Smooth muscle cell of the brain vasculature (primary cell): Measurements from ENCODE around the gene CEP55.
"Not testable (repeated sequence)": the region's sequence is repeated elsewhere in the genome, so short reads cannot be mapped to it uniquely, and the experiment has no call there.

ENCODE experiments used
- DNase-seq: peaks from one replicate; pipeline ENCODE4 v3.0.0-alpha.2; 2012; ENCODE audit warnings: low read depth, low spot score

Gene CEP55

GRCh38 chr10:93496322-93497041 is at the start of gene CEP55:
Gene CEP55 (plus strand): TSS chr10:93496612. CDS start chr10:93500052, 3,440 bp downstream.
- DNase-seq, result peak; percentile 79

DNA sequence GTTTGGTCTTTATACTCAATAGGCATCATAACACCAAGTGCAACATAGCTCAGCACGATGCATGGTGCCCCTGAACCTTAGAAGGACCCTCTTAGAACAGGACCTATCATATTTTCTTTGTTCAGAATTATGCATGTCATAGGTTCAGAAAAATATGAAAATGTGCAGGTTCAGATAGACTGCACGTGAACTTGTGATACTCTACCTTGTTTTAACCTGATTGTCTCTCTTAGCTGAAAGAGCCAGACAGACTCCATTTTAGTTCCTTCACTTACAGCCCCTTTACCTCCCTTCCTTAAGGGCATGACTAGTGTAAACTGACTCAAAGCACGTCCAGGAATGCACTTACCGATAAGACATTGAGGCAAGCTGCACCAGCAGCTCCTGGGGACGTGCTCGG is 49.4 kb upstream of the CEP55 start:
- DNase-seq, result no peak

DNA sequence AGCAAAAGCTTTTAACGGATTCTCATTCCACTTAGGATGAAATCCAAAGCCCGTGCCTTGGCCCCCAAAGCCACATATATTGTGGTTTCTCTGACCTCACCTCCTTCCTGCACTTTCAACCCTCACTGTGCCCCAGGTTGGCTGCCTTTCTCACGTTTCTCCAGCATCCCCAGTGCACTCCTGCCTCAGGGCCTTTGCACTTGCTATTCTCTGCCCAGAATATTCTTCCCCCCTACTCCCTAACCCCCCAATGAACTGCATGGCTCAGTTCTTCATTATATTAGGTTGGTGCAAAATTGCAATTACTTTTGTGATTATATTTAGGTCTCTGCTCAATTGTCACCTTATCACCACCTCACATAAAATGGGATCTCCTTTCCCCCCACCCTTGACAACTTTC is 48.4 kb upstream of the CEP55 start:
- no peak for DNase-seq

GRCh38 chr10:93451244-93451947 is 45.0 kb upstream of the CEP55 start:
- DNase-seq, result no peak

DNA sequence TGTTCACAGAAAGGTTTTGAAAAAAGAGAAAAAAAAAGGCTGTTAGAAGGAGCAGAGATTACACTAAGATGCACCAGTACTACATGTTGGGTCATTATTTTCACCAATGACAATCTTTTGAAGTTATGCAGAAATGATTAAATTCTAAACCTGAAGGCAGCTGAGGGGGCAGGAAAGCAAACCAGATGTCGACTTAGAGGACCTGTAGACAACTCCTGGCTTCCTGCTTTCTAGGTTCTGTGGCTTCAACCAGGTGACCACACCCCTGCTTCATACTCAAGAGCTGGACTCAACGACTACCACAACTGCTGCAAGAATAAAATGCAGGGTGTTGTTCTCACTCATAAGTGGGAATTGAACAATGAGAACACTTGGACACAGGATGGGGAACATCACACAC is 44.3 kb upstream of the CEP55 start:
- no peak for DNase-seq

GRCh38 chr10:93454146-93454545 is 42.3 kb upstream of the CEP55 start:
- no peak for DNase-seq

- no peak for DNase-seq
These were observed 41.7 kb upstream of the CEP55 start for GRCh38 chr10:93454736-93455135.

DNA sequence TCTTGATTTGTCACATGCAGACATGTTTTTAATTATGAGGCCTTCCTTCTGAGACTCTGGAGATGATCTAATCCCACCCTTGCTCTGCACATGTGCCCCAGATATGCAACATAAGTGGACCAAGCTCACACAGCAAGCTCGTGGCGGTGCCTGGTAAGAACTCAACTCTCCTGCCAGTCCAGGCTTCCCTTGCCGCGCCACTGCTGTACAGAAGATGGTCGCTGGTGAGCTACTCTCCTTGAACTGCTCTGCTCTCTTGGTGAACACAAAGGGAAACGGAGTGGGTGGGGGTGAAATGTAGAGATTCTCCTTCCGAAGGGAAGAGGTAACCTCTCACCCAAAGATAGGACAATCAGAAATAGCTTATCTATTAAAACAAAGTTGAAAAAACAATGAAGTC is 39.9 kb upstream of the CEP55 start:
- no peak for DNase-seq

DNA sequence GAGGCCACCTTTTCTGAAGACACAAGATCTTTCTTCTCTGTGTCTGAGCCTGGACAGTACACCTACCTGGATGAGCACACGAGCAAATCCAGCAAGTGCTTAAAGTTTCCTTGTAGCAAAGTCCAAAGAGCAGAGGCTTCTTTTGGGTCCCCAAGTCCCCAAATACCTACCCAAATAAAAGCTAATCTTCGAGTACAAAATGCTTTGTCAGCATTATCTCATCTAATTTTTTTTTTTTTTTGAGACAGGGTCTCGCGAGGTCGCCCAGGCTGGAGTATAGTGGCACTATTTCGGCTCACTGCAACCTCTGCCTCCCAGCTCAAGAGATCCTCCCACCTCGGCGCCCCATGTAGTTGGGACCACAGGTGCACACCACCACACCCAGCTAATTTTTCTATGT is 38.9 kb upstream of the CEP55 start:
- DNase-seq, result no peak

GRCh38 chr10:93458821-93459257 is 37.6 kb upstream of the CEP55 start:
- DNase-seq, result peak; percentile 99

- no peak for DNase-seq
These were observed 36.9 kb upstream of the CEP55 start for GRCh38 chr10:93459466-93459865.

DNA sequence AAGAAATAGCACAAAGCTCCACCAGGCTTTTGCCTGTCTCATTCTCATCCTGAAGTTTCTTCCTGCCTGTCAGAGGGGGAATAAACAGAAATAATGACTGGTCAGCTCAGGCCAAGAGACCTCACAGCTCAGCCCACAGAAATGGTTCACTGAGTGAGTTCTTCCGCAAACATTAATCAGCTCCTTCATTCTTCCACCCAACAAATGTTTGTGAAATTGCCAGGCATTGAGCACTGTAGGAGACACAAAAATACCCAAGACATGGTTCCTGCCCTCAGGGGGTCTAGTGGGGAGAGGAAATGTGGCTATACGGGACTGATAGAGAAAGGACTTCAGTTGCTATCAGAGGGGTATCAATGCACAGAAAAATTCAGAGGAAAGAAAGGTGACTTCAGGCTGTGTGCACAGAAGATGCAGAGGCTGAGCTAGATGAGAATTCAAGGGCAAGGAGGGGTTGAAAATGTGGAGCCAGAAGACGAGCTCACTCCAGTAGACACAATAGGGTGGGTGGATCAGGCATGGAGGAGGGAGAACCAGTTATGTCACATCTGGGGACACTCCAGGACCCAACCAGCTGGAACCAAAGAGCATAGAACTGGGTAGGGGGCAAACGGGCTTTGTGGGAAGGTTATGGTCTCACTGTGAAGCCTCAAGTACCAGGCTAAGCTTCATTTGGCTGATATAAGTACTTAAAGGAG is 35.2 kb upstream of the CEP55 start:
- no peak for DNase-seq

DNA sequence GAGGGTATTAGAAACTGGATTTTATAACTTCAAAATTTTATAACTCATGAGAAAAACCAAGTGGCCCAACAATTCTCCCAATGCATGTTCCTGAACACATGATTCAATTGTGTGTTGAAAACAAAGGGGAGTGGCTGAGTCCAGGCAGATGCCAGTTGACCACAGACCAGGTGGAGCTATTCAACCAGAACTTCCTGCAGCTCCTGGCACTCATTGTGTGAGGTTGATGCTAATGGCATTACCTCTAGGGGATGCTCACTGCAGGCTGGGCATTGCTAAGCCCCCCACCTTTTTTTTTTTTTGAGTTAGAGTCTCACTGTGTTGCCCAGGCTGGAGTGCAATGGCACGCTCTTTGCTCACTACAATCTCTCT is 34.6 kb upstream of the CEP55 start:
- no peak for DNase-seq

DNA sequence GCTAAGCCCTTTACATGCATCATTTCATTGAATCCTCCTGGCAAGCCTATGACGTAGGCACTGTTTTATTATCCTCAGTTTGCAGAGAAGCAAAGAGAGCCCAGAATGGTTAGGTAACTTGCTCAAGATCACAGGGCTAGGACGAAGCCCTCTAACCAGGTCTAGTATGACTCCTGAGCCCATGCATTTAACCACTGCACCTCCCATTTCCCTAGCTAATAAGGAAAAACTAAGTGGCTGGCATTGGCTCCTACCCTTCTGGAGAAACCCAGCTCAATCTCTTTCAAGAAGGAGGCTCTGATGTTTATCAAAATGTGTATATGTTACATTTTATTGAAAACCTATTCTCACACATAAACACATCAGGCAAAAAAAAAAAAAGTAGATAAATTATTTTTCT is 34.0 kb upstream of the CEP55 start:
- no peak for DNase-seq

DNA sequence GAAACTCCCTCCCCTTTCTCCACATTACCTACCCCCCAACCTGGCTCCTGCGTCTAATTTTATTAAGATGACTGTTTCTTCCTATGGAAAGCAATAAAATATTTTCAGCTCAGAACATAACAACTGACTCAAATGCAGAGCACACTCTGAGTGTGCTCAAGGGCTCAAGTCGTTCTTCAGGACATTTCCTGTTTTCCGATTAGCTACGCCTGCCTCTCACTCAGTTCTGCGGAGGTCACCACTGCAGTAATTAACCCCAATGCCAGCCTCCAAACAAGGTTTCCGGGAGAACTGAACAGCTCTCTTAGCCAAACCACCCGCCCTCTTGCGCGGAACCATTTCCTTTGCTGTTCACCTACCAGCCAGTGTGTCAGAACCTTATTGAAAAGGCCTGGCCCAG is 33.5 kb upstream of the CEP55 start:
- DNase-seq, result no peak

GRCh38 chr10:93463723-93464476 is 32.5 kb upstream of the CEP55 start:
- no peak for DNase-seq

DNA sequence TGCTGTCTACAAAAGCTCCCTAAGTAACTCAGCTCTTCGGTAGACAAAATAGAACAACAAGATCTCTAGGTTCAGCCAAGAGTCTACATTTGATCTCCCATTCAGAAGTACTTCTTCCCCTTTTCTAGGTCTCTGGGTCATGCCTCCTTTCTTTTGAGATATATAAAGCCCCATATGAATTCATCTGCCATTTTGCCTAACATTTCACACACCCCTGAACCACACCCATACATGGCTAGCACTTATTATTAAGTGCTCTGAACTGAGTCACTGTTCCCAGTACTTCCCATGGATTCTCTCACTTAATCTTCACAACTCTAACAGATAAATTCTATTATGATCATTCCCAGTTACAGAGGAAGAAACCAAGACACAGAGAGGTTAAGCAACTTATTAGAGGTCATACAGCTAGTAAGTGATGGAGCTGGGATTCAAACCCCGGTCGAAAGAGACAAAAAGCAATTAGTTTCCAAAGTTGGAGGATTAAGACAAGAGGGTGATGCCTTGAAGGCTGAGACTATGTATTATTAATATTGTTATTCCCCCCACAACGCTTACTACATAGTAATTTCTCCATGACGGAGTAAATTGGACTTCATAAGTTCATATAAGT is 31.5 kb upstream of the CEP55 start:
- no peak for DNase-seq

GRCh38 chr10:93465806-93466675 is 30.4 kb upstream of the CEP55 start:
- DNase-seq, result peak; percentile 78

GRCh38 chr10:93467635-93468034 is 28.8 kb upstream of the CEP55 start:
- not testable (repeated sequence) for DNase-seq

- DNase-seq, result no peak
These were observed 27.8 kb upstream of the CEP55 start for GRCh38 chr10:93468461-93469213.
